ENCODE results near the gene L3MBTL3.

The L3MBTL3 gene
- long read RNA-seq, donor 1, full-length matches to known transcripts: 1 of 9 reads
- long read RNA-seq, donor 1, partial matches to known transcripts: 8 of 9 reads
- long read RNA-seq, donor 1, other reads (novel, unspliced or antisense): 0 of 9 reads
- long read RNA-seq, donor 2: 0 reads
- long read RNA-seq, donor 3, partial matches to known transcripts: 7 of 7 reads
- long read RNA-seq, donor 3, other reads (novel, unspliced or antisense): 0 of 7 reads
- long read RNA-seq, donor 4: 0 reads
- long read RNA-seq, donor 5, full-length matches to known transcripts: 1 of 1 reads
- long read RNA-seq, donor 5, partial matches to known transcripts: 0 of 1 reads
- long read RNA-seq, donor 5, other reads (novel, unspliced or antisense): 0 of 1 reads
- long read RNA-seq, donor 6, partial matches to known transcripts: 0 of 1 reads
- long read RNA-seq, donor 6, other reads (novel, unspliced or antisense): 0 of 1 reads
- long read RNA-seq, donor 7: 0 reads
- long read RNA-seq, donor 8, full-length matches to known transcripts: 1 of 1 reads
- long read RNA-seq, donor 8, partial matches to known transcripts: 0 of 1 reads
- long read RNA-seq, donor 8, other reads (novel, unspliced or antisense): 0 of 1 reads

DNA sequence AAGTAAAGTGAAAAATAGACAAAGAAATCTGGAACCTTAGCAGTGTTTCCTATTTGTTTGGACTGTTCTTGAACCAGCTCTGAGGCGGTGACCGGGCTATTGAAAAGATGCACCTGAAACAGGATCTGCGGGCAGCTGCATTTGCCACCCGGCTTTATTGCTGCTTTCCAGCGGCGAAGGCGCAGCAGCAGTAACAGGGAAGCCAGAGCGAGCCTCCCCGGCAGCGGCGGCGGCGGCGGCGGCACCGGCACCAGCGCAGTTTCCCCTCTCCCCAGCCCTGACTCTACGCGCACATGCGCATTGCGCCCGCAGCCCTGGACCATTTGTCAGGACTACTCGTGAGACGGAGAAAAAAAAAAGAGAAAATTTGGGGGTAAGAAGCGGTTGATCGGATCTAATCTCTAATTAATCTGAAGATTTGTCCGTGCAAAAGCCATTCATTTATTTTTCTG lies at the start of gene L3MBTL3:
Gene L3MBTL3, plus strand, starts transcription at position 290 of the 452 bp plus-strand sequence. CDS start 24,119 bp downstream, outside the sequence.
- peak; percentile 85 for DNase-seq

DNA sequence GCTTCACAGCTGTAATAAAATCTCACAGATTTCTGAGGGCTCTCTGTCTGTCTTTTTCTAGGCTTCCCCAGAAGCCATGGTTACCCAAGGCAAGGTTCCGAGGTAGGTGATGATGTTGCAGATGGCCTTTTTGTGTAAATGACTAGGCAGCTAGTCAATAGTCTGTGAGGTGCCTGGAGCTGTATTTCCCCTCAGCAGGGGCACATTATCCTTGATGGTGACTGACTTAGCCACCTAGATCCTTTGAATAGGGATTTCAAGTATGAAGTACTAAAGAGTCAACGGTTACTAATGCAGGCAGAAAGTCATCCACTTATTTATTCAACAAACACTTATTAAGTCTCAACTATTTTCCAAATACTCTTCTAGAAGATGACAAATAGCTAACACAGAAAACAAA lies 49.3 kb upstream of the L3MBTL3 start:
- no peak for DNase-seq

DNA sequence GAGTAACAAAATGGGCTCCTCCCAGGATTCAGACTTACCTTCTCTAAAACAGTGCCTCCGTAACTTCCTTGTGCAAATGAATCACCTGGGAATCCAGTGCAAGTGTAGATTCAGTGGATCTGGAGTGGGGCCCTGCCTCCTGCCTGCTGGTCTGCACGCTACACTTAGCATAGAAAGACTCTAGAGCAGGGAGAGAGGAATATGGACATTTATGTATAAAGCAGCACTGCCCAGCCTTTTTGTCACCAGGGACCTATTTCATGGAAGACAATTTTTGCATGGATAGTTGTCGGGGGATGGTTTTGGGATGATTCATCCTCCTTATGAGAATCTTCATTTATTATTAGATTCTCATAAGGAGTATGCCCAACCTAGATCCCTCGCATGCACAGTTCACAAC lies 42.3 kb upstream of the L3MBTL3 start:
- no peak for DNase-seq

DNA sequence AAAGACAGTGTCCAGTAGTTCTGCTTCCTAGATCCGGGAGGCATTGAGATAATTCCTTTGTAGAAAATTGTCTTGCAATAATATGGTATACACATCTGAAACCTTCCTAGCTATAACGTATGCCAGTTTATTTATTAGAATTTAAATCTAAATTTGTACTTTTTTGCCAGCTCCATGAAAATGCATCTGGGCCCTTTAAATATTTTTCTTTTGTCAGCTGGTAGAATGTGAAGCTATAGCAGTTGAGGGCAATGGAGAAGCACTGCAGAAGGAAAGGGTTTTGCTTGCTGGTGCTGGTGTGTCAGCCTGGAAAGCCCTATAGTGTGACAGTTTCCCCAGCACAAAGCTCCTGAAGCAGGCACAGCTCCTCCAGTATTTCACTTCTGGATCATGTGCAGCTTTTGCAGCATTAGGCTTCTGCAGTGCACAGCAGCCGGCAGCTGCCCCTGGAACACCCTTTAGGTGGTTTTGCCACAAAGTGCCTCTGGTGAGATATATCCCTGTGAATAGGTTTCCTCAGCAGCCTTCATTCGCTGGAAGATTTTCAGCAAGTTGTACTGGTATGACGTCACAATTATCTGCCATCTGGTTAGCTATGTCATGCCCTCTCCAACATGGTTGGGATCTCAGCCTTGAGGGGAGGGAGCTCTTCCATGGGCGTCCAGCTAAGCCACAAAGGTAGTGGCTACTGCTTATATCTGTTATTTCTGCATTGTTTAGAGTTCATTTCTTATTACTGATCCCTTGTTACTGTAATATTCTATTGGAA lies 40.0 kb upstream of the L3MBTL3 start:
- DNase-seq: no peak

DNA sequence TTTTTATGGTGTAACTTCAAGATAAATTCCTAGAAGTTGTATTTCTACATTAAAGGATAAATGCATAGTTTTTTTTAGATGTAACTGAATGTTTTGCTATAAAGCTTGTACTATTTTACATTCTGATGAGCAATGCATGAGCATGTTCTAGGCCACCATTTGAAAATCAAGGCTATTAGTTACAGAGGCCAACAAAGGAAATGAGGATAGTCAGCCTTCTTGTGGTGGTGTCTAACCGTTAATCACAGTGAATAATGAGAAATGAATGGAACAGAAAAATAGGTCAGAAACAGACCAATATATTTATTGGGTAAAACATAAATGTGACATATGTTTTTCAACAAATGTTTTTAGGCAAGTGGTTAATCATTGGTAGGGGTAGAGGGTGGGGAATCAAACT lies 37.6 kb upstream of the L3MBTL3 start:
- DNase-seq: no peak

DNA sequence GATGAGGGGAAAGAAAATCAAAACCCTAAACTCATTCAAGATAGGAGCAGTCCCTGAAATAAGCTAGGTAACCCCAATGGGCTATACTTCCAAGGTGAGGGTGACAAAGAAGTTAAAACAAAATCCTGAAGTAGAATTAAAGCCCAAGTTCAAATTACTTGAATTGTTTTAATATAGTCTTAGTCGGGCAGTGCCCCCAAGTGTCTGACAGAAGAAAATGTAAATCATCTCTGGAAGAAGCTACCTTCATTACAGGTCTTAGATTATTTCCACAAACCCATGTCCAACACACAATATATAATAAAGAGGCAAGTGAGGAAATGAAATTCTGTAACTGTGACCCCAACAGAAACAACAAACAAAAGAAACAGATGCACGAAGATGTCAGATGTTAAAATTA lies 36.8 kb upstream of the L3MBTL3 start:
- DNase-seq: no peak

DNA sequence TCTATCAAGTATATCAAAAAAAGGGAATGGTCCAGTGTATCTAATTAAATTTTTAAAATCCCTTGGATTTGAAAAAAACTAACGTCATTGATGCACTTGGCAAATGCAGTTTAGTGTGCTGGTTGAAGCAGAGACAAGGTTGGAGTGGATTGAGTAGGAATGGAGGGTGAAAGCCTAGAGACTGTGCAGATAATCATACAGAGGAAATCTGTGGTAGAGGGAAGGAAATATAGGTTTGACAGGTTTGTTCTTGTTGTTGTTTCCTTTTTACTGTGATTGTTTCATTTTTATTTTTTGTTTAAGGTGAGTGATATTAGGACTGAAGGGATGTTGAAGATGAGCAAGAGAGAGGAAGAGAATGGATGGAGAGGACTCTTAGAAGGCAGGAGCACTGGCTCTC lies 29.0 kb upstream of the L3MBTL3 start:
- no peak for DNase-seq

DNA sequence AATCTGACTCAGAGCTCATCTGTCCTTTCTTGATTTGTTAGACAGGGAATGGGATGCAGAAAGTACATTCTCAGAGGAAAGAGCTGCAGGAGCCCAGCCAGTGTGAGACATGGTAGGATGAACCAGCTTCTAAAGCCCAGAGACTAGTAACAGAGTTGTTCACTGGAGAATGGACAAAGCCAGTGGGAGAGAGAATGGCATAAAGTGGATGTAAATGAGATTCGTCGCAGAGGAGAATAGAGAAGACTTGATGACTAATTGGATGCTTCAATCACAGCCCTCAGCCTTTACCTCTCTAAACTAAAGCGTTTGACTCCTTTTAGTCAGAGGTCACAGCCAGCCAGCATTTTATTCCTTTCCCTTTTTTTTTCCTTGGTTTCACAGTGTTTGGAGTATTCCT lies 25.5 kb upstream of the L3MBTL3 start:
- DNase-seq: no peak

DNA sequence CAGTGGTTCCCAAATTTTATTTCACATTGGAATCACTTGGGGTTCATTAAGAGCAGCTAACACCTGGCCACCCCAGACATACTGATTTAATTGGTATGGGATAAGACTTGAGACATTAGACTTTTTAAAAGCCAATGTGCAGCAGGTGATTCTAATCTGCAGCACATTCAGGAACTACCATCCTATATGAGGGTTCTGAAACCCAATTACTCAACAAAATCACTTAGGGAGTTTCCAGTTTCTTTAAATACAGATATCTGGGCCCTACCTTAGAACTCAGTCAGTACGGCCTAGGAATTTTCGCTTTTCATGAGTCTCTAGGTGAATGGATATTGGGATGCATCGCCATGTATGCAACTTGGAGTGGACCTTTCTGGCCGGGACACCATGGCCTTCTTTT lies 24.0 kb upstream of the L3MBTL3 start:
- no peak for DNase-seq

DNA sequence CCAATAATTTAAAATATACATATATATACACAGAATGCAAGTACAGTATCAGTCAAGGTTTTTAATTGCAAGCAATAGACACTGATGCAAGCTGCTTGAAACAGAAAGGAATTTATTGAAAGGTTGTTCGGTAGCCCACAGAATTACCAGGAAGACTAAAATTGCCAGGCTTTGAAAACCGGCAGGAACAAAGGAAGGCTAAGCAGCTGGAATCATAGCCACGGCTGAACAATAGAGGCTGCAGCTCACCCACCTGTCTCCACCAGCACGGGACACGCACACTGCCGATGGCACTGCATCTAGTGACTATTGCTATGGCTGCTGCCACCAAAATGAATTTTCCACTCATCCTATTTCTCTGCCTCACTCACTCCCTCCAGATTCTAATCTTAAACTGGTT lies 22.0 kb upstream of the L3MBTL3 start:
- no peak for DNase-seq

DNA sequence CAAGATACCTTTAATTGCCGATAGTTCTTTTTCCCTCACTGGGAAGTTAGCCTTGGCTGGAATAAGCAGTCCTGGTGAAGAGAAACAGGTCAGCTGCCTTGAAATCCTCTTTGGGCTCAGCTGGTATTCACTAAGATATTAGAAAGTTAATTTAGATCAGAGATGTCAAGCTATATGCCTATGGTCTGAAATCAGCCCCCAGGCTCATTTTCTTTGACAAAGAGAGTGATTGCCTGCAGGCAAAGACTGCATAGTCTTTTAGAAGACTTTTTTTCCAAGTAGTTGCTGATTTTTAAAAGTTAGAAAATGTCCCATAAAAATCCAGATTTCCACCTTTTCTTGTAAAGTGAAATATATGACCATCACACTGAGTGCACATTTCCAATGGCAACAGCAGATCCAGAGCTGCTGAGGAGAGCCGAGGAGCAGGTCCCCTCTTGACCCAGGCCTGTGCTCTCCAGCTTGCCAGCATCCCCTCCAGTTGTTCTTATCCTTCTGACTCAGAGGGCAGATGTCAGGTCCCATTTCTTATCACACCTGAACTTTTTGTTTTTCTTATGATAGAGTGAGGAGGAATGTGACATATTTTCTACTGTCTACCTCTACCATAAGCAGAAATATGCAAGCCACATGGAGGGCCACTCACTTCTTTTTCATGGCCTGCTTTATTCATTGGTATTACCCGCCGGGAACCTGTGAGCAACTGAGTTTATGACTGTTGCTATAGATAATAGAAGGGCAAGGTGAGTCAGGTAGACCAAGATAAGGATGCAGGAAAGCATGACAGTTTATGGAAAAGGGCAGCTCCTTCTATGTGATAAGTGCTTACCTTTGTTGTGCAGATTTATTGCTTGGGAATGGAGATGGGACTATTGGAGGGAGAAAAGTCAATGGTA lies 17.6 kb upstream of the L3MBTL3 start:
- DNase-seq: no peak

DNA sequence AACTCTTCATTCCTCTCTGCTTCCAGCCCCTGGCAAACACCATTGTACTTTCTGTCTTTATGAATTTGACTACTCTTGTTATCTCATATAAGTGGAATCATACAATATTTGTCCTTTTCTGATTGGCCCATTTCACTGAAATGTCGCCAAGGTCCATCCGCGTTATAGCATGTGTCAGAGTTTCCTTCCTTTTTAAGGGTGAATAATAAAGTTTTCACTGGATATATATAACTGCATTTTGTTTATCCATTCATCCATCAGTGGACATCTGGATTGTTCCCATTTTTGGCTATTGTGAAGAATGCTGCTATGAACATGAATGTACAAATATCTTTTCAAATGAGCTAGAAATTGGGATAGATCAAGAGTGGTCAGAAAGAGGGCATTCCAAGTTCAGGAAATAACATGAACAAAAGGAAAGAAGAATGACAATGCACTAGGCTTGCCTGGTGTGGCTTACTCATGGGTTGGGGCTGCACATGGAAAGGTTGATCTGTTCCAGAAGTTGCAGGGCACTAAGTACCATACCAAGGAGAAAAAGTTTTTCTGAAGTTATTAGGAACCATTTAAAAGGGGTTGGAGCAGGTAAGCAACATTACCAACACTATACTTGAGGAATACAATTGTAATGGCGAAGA lies 10.0 kb upstream of the L3MBTL3 start:
- no peak for DNase-seq

DNA sequence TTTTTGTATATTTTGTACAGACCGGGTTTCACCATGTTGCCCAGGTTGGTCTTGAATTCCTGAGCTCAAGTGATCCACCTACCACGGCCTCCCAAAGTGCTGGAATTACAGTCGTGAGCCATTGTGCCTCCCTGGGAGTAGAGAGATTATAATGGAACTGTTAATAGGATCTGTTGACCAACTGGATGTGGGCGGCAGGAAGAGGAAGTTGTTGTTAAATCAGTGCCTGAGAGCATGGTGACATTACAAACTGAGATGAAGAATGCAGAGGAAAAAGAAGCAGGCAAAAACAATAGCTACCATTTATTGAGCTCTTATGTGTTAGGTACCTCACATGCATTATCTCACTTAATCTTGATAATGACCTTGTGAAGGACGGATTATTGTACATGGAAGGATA lies 9.2 kb upstream of the L3MBTL3 start:
- no peak for DNase-seq

DNA sequence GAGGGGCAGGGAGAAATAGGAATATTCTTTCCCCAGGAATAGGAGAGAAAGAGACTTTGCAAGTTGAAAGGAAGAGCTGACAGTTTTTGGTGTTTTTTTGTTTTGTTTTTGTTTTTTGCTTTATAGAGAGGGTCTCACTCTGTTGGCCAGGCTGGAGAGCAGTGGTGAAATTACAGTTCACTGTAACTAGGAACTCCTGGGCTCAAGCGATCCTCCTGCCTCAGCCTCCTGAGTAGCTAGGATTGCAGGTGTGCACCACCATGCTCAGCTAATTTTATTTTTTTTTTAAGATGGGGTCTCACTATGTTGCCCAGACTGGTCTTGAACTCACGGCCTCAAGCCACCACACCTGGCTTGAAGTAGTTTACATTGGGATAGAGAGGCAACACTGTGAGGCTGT lies 8.0 kb upstream of the L3MBTL3 start:
- no peak for DNase-seq

DNA sequence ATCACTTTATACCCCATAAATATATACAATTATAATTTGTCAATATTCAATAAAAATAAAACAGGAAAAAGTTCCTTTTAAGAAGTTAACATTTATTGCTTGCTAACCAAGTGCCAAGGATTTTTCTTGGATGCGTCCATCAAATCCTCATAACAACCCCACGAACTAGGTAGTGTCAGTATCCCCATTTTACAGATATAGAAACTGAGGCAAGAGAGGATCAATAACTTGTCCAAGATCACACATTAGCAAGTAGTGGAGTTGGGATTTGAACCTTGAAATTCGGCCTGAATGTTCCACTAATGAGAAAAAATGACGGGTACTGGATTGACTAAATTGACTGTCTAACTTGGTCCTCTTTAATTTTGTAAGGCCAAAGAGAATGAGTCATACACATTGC lies 5.7 kb upstream of the L3MBTL3 start:
- DNase-seq: no peak

DNA sequence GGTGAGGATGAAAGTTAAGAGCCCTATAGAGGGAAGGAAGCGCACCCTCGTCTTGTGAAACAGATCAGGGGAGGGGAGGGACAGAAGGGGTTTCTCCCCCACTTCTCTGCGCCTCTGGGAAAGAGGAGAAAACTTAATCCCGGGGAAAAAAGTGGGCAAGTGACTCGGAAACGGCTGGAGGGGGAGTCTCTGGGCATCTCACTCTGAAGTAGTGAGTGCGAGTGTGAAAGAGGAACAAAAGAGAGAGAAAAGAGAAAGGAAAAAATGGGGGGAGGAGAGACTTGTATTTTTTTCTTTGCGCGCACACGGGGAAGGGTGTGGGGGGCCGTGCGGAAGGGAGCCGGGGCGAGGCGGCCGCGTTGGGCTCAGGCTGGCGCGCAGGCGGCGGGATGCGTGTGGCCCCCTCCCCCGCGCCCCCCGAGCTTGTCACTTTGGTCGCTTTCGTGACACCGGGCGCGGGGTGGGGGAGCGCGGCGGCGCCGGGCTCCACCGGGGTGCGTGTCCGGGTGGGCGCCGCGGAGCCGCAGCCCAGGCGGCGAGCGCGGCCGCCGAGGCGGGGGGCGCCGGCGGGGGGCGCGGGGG lies 454 bp downstream of the L3MBTL3 start:
- DNase-seq: peak; percentile 86

DNA sequence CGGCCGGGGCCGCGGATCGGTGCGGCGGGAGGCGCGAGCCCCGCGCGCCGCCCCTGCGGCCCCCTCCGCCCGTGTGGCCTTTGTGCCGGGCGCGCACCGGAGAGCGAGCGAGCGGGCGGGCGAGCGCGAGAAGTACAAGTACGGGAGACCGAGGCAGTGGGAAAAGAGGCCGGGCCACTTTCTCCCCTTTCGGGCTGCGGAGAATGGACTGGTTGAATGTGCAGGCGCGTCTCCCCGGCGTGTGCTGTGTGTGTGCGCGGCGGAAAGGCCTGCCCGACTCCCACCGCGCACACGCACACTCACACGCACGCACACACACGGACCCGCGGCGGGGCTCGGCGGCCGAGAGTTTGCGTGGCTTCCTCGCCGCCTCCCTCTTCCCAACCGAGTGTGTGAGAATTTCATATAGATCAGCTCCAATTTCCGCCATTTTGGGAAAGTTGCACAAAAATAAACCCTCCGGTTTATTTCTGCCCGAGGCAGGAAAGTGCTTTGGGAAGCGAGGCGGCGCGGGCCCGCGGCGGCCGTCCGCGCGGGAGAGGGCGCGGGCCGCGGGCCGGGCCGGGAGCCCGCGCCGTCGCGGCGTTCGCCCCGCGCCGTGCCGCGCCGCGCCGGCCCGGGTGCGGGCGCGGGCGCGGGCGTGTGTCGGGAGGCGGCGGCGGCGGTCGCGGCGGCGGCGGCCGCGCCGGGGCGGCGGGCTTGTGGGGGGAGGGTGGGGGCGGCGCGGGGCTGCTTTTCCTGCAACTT lies 1.1 kb downstream of the L3MBTL3 start:
- peak; percentile 91 for DNase-seq

DNA sequence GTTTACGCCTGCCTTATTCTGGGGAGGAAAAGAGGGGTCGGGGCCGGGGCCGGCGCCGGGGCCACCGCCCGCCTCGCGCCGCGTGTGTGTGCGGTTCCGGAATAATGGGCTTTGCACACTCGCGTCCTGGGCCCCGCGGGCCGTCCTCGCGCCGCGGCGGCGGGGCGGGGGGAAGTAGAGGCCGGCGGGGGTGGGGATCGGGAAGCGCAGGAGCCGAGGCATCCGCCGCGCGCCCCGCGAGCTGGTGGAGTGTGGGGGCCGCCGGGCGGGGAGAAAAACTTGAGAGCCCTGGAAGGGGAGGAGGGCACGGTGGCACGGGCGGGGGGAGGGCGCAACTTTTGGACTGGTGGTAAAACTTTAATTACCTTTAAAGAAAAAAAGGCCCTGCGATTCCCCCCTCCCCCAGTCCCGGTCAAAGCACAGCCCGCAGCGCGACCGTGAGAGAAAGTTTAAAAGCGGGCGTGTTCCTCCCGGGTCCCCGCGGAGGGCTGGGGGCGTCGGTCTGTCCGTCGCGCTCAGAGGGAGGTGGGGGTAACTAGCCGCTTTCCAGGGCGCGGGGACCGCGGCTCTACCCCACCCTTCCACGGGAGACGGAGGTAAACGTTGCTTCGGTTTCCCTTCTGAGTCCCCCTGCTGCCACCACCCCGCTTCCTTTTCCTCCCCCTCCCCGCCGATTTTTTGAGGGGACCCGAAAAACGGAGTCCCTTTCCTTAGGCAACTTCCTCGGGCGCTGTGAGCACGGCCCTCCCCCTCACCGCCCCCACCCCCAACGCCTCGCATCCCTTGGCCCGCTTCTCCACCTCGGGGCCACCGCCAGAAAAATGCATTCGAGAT lies 1.9 kb downstream of the L3MBTL3 start:
- peak; percentile 67 for DNase-seq

DNA sequence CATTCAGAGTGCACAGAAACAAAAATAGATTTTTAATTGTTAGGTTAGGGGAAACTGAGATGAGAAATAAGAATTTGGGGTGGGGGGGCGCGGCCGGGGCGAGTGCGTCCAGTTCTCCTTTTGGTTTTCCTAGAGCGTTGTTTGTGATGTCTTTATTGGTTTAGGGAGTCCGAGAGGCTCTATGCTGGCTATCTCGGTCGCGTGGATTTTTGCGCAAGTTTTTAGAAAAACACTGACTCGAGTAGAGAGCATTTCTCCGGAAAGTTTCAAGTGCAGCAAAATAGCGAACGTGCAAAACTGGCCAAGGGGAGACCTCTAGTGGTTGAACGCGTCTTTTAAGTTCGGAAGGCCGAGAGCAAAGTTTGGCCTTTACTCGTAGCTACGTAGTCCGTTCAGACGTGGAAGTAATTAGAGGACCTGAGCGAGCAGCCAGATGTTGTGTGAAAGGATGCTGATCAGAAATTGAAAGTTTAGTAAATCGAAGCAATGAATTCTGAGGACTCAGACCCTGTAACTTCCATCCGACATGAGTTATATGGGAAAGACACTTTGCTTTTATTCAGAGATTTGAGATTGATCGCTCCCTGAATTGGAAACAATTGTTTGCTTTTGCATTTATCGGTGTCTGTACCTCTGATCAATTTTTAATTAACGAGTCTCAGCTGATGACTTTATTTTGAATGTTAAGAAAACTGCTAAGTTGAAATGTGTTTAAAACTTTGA lies 2.7 kb downstream of the L3MBTL3 start:
- peak; percentile 72 for DNase-seq
